ENCODE results near the gene GLCCI1. TPM values are rescaled to one million over a fixed set of nuclear protein-coding genes. Genes with fewer than 3 reads are reported as not detected.

GLCCI1 gene
- total and polyA plus RNA-seq, 2 of the 13 experiments (the other 11 are each of a cell fraction or from before 2014, with no cell fraction given) = 1.3 to 1.7 TPM

DNA sequence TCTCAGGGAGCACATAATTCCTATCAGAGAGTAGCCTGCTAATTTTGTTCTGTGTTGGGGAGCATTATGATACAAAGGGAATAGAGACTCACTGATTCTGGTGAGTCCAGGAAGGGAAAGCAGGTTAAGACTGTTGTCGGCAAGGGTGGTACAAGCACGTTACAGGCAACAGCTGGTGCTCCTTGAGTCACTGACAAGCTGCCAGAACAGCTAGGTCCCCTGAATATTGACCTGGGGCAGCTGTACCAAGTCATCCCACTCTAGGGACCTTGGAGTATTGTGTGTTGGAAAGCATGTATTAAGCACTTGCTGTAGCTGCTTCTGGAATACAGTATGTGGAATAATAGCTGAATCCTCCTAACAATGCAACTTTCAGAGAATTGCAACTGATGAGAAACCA, 37.0 kb upstream of the GLCCI1 start:
- no peaks in the 10 kb centered on the region for H3K4me1 ChIP-seq (ENCODE audit: insufficient read depth, low read length)
- H4K20me1 ChIP-seq (ENCODE audit: insufficient read depth, low read length) = no peaks in the 10 kb centered on the region
- H3K27me3 ChIP-seq (ENCODE audit: control insufficient read depth in 1 of 2, insufficient read depth in 2 of 2, low read length in 2 of 2) = no peaks in the 10 kb centered on the region
- H3K9ac ChIP-seq (ENCODE audit: insufficient read depth, low read depth, low read length) = no peak overlapping the region
- H3K36me3 ChIP-seq (replicated peaks in 1 of 2; ENCODE audit: control insufficient read depth in 1 of 2, insufficient read depth in 2 of 2, low read length in 2 of 2) = no peaks in the 10 kb centered on the region
- H3K4me3 ChIP-seq (replicated peaks in 1 of 3; ENCODE audit: insufficient read depth in 1 of 3, low read depth in 2 of 3, low read length in 3 of 3) = no peak overlapping the region
- no peak overlapping the region for H3K4me2 ChIP-seq (ENCODE audit: low read depth, low read length)
- no peak for DNase-seq (ENCODE audit: low spot score)
- intact Hi-C loops (cut with micrococcal nuclease; ENCODE audit: unreplicated experiment) (no loop called here), in situ Hi-C loops (cut with HindIII; ENCODE audit: extremely low pct_ligation_motif_present, low pct_unique_long_range_greater_than_20kb) (no loop called here)
- WGBS (ENCODE audit: low lambda C conversion rate) = 48% methylated on average over 2 of the region's 2 CpGs
- no peak overlapping the region for H3K27ac ChIP-seq (ENCODE audit: extremely low read length, insufficient read depth, low read length)
- no TSS peak for BruUV-seq (replicated peaks)
- TF ChIP-seq ELF1 (CRISPR knock-in tag; IDR thresholded peaks at IDR 0.05) = no peak
- TF ChIP-seq ZNF263 (CRISPR knock-in tag; IDR thresholded peaks at IDR 0.05) = no peak
- no peak for TF ChIP-seq HOXA9 (CRISPR knock-in tag; IDR thresholded peaks at IDR 0.05; ENCODE audit: borderline replicate concordance)
- TF ChIP-seq RBM22 (optimal IDR thresholded peaks at IDR 0.05; ENCODE audit: low read length) = no peak
- TF ChIP-seq, protein P1, sequence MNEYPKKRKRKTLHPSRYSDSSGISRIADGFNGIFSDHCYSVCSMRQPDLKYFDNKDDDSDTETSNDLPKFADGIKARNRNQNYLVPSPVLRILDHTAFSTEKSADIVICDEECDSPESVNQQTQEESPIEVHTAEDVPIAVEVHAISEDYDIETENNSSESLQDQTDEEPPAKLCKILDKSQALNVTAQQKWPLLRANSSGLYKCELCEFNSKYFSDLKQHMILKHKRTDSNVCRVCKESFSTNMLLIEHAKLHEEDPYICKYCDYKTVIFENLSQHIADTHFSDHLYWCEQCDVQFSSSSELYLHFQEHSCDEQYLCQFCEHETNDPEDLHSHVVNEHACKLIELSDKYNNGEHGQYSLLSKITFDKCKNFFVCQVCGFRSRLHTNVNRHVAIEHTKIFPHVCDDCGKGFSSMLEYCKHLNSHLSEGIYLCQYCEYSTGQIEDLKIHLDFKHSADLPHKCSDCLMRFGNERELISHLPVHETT (CRISPR knock-in tag; conservative IDR thresholded peaks at IDR 0.05) = no peak
- no peak for TF ChIP-seq HCFC1 (IDR thresholded peaks at IDR 0.05; ENCODE audit: low read depth, low read length)
- no peak for TF ChIP-seq JUNB (CRISPR knock-in tag; IDR thresholded peaks at IDR 0.05; ENCODE audit: borderline replicate concordance)
- no peak for TF ChIP-seq MTA1 (CRISPR knock-in tag; IDR thresholded peaks at IDR 0.05; ENCODE audit: borderline replicate concordance)
- no peak for TF ChIP-seq HOXA3 (CRISPR knock-in tag; IDR thresholded peaks at IDR 0.05)
- TF ChIP-seq ZNF816 (CRISPR knock-in tag; IDR thresholded peaks at IDR 0.05; ENCODE audit: borderline replicate concordance) = no peak
- no peak for ATAC-seq
- H3K79me2 ChIP-seq (ENCODE audit: insufficient read depth, low read length) = no peaks in the 10 kb centered on the region
- no peak overlapping the region for H2AFZ ChIP-seq (ENCODE audit: low read length)
- no peaks in the 10 kb centered on the region for H3K9me3 ChIP-seq (ENCODE audit: low read length)
- POLR2A ChIA-PET = no interaction called here
- no peak for FAIRE-seq
- CTCF ChIA-PET (ENCODE audit: low intra/inter-chr PET ratio, low total read pairs) = no interaction called here
